GM21360 (cell line): Measurements from ENCODE around the gene ANTKMT.

ENCODE experiments used
- ATAC-seq: cut with Tn5 transposase; IDR thresholded peaks from one replicate; pipeline ENCODE4 v1.9.1; 2021; ENCODE audit warnings: mild to moderate bottlenecking, moderate library complexity; ENCODE audit not compliant: unreplicated experiment

Gene ANTKMT

DNA sequence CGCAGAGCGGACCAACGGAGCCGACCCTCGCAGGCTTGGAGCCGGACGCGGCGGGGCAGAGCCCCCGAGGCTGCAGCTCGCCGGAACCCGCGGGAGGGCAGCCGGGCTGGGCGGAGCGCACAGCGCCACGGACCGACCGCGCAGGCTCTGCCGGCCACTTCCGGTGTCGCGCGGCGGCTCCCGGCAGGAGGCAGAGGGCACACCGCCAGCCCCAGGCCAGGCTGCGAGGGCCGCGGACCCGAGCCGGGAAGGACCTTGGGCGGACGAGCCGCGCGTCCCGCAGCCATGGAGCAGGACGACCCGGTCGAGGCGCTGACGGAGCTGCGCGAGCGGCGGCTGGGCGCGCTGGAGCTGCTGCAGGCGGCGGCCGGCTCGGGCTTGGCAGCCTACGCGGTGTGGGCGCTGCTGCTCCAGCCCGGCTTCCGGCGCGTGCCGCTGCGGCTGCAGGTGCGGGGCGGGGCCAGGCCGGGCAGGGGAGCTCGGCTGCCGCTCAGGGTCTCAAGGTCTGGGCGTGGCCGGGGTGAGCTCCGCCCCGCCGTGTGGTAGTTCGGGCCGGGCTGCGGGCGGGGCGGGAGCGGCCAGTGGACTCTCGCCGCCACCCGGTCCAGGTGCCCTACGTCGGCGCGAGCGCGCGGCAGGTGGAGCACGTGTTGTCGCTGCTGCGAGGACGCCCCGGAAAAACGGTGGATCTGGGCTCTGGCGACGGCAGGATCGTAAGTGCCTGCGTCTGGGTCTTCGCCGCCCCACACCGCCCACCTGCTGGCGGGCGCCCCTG, at the start of gene ANTKMT:
ANTKMT (plus strand) TSS at position 157 of the 775 bp plus-strand sequence; CDS start at position 286, 129 bp downstream.
- ATAC-seq: peak; percentile 52

DNA sequence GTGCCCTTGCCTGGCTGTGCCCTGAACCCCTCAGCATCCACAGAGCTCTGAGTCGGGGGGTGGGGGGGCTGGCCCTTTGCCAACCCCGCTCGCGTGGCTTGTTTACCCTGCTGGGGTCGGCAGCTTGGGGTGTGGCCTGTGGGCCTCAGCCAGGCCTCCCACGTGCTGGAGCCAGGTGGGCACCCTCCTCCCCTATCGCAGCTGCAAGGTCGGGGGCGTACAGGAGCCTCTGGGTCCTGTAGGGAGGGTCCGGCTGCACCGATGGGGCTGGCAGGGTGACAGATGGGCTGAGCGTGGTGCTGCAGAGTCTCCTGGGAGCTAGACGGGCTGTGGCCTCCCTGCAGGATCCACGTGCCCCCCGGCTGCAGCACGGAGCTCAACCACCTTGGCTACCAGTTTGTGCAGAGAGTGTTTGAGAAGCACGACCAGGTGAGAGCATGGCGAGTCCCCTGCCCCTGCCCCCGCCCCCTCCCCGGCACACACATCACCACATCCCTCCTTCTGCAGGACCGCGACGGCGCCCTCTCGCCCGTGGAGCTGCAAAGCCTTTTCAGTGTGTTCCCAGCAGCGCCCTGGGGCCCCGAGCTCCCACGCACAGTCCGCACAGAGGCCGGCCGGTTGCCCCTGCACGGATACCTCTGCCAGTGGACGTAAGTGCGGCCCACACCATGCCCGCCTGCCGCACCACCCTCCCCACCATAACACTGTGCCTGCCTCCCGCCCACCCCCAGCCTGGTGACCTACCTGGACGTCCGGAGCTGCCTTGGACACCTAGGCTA, 49.4 kb upstream of the ANTKMT start:
- no peak for ATAC-seq

DNA sequence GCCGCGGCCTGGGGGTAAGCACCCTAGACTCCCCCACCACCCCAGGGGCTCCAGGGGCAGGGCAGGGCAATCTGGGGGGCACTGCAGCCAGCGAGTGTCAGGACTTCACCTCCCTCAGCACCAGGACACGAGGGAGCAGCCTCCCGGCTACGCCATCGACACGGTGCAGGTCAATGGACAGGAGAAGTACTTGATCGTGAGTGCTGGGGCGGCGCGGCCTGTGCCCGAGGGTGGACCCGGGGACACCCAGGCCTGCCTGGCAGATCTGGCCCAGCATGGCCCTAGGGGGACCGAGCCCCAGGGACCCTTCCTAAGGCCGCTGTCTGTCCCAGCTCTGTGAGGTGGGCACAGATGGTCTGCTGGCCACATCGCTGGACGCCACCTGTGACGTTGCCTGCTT, 48.6 kb upstream of the ANTKMT start:
- ATAC-seq: no peak

GRCh38 chr16:672851-673250, 48.1 kb upstream of the ANTKMT start:
- no peak for ATAC-seq

- no peak for ATAC-seq
These were observed 47.5 kb upstream of the ANTKMT start for GRCh38 chr16:673399-673991.

DNA sequence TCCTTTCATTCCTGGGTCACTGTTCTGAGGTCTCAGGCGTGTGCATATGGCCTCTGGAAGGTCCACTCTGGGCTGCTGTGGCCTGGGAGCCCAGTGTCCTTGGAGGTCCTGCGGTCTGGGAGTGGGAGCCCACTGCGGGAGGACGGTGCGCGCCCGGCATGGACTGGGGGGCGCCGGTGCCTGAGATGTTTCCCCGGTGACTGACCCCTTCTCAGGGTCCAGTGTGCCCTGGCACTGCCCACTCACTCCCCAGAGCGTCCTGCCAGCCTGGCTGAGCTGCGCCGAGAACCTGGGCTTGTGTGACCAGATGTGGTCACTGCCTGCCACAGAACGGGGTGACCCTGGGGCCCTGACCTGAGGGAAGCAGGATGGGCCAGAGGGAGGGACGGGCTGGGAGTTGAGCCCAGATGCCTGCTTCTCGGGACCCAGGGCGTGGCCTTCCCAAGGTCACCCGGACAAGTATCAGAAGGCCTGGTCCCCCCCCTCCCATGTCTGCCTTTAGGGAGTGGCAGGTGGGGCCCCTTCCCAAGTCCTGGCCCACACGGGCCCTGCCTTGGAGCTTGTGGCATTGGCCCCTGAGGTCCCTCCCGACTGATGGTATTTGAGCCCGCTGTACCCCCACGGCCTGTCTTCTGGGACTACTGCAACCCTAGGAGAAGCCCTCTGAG, 46.6 kb upstream of the ANTKMT start:
- ATAC-seq: no peak

GRCh38 chr16:674968-675883, 45.7 kb upstream of the ANTKMT start, which contains the start of gene RHBDL1:
RHBDL1 (plus strand) TSS chr16:675671; CDS start chr16:675791, 120 bp downstream.
- ATAC-seq: no peak

DNA sequence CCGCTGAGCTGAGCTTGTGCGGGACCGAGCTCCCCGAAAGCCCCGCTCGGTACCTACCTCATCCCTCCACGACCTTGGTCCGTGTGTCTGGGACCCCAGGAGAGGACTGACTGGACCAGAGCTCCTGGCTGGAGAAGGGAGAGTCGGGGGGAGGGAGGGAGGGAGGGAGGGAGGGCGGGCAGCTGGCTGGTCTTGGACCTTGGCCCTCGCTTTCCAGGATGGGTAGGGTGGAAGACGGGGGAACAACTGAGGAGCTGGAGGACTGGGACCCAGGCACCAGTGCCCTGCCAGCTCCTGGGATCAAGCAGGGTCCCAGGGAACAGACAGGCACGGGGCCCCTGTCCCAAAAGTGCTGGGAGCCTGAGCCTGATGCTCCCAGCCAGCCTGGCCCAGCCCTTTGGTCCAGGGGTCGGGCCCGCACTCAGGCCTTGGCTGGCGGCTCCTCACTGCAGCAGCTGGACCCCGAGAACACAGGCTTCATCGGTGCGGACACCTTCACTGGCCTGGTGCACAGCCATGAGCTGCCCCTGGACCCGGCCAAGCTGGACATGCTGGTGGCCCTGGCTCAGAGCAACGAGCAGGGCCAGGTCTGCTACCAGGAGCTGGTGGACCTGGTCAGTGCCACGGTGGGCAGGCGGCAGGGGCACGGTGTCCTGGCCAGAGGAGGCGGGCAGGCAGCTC, 44.9 kb upstream of the ANTKMT start:
- ATAC-seq: no peak

- no peak for ATAC-seq
These were observed 44.4 kb upstream of the ANTKMT start for GRCh38 chr16:676565-676902.

DNA sequence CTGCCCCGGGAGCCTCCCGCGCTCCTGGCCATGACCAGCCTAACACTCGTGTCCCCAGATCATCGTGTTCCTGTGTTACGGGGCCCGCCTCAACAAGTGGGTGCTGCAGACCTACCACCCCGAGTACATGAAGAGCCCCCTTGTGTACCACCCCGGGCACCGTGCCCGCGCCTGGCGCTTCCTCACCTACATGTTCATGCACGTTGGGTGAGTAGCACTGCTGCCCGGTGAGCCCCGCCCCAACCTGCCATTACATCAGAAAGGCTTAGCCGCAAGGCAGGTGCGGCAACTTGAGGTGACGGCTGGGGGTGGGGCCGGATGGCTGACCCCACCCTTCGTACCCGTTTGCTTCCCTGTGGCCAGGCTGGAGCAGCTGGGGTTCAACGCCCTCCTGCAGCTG, 44.0 kb upstream of the ANTKMT start:
- ATAC-seq: no peak

- no peak for ATAC-seq
These were observed 43.4 kb upstream of the ANTKMT start for GRCh38 chr16:677316-678190.

DNA sequence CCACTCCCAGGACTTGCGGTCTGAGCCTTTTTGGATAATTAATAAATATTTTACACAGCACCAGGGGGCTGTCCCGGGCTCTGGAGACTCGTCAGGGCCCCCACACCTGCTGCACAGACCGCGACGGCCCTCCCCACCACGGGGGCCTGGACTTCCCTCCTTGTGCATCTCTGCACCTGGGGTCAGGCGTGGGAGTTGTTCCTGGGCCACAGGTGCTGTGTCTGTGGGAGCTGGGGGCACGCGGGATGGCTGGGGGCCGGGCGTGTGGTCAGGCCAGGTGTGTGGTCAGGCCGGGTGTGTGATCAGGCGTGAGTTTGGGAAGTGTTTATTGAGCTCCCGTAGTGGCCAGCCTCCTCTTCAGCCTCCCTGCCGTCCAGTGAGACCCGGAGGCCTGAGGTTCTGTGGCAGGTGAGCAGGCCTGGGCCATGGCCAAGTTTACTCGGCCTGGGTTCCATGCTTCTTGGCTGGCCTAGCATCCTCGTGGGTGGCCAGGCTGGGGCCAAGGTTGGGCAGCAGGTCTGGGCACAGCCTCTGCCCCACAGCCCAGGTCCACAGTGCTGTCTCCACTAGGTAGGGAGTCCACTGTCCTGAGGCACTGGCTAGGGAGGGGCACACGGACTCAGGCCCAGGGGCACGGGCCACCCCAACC, 42.6 kb upstream of the ANTKMT start:
- no peak for ATAC-seq

GRCh38 chr16:678858-679813, 41.8 kb upstream of the ANTKMT start:
- no peak for ATAC-seq

- peak; percentile 31 for ATAC-seq
These were observed 40.9 kb upstream of the ANTKMT start, which contains the start of gene STUB1 for GRCh38 chr16:679814-680624. STUB1 (plus strand) TSS chr16:680410; CDS start chr16:680526, 116 bp downstream.

DNA sequence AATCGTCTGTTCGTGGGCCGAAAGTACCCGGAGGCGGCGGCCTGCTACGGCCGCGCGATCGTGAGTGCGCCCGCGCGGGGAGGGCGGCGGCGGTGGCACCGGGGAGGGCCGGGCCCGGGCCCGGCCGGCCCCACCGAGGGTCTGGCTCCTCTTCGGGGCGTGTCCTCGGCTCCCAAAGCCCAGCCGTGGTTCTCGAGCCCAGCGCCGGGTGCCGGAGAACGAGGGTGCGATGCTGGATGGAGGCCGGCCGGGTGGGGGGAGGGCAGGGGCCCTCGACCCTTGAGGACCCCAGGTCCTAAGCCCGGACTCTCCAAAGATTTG, 40.4 kb upstream of the ANTKMT start:
- ATAC-seq: peak; percentile 0
